ENCODE data around the gene CTBS.
"Not testable (repeated sequence)": the region's sequence is repeated elsewhere in the genome, so short reads cannot be mapped to it uniquely, and the experiment has no call there.

CTBS gene

GRCh38 chr1:84600796-84601195 is 26.6 kb upstream of the CTBS start:
- H3K27ac Mint-ChIP-seq, result peak overlapping the region; percentile 85
- H3K27me3 Mint-ChIP-seq, result no peaks in the 10 kb centered on the region
- peaks cover 18% of the 10 kb centered on the region for H3K9me3 Mint-ChIP-seq

DNA sequence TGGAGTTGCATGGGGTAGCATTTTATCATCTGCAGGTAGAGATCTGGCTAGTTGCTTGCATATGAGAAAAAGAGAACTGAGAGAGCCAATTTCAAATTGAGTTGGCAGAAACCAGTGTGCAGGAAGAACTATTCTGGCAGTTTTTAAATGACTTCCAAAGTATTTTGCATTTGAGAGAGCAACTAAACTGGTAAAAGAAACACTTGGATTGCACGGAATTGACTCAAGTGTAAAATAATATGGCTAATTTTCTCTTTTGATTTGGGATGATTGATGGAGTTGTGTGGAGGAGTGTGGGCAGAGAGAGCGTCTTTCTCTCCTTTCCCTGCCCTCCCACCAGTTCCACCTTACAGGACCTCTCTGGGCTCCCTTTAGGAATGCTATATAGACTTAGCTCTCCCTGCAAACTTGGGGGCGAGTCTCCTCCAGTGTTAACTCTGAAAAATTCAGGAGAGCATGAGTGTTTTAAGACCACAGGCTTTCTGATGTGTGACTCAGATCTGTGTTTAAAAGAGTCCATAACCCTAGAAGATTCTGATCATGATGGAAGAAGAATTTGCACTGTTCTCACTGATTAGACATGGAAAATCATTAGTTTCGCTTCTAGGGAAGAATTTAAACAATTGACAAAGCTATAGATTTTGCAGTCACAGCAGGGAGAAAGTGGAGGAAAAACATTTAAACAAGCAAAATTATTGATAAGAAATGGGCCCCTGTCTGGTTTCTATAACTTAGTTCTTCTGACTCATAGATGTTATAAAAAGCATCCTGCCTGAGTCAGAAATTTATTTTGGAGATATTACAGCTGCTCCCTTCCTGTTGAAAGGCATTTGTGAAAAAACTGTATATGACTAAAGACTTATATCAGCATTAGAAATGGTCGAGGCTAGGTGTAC is 24.9 kb upstream of the CTBS start:
- peak overlapping the region; percentile 32 for H3K4me3 Mint-ChIP-seq
- H3K9me3 Mint-ChIP-seq, result peaks cover under 1% of the 10 kb centered on the region
- H3K4me1 Mint-ChIP-seq (ENCODE audit: low read depth), result peaks cover 32% of the 10 kb centered on the region
- H3K27me3 Mint-ChIP-seq, result peaks cover 4% of the 10 kb centered on the region
- H3K27ac Mint-ChIP-seq, result peak overlapping the region; percentile 85
- no peaks in the 10 kb centered on the region for H3K36me3 Mint-ChIP-seq (ENCODE audit: low read depth)

More at GRCh38 chr1:84600796-84601195, 26.6 kb upstream of the CTBS start:
- Mint-ChIP-seq H3K4me1 (ENCODE audit: low read depth) (peaks cover 32% of the 10 kb centered on the region), H3K36me3 (ENCODE audit: low read depth) (peaks cover 9% of the 10 kb centered on the region), H3K4me3 (no peak overlapping the region)

- H3K9me3 Mint-ChIP-seq, result no peaks in the 10 kb centered on the region
- H3K36me3 Mint-ChIP-seq (ENCODE audit: low read depth), result no peaks in the 10 kb centered on the region
- H3K27ac Mint-ChIP-seq, result no peak overlapping the region
- H3K4me3 Mint-ChIP-seq, result no peak overlapping the region
- H3K4me1 Mint-ChIP-seq (ENCODE audit: low read depth), result peaks cover 32% of the 10 kb centered on the region
- H3K27me3 Mint-ChIP-seq, result peaks cover 4% of the 10 kb centered on the region
These were observed 24.2 kb upstream of the CTBS start for GRCh38 chr1:84598418-84598817.

DNA sequence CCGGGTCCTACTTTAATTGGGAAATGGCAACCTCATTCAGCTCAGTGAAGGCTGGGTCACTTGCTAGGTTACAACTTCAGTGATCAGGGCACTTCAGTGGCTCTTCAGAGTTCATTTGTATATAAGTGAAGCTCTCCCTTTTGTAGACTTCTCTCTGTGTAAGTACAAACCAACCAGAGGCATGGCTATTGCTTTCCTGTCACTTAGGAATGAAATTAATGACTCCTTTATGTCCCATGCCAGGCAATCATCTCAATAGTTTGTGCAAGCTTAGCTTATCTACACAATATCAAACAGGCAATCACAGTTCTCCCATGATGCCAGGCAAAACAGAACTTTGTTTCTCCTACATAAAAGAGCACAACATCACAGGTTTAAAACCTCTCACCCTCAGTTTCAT is 22.8 kb upstream of the CTBS start:
- Mint-ChIP-seq H3K9me3 (no peaks in the 10 kb centered on the region), H3K36me3 (ENCODE audit: low read depth) (no peaks in the 10 kb centered on the region), H3K27me3 (peaks cover 4% of the 10 kb centered on the region), H3K27ac (no peak overlapping the region), H3K4me3 (no peak overlapping the region), H3K4me1 (ENCODE audit: low read depth) (peaks cover 32% of the 10 kb centered on the region)

DNA sequence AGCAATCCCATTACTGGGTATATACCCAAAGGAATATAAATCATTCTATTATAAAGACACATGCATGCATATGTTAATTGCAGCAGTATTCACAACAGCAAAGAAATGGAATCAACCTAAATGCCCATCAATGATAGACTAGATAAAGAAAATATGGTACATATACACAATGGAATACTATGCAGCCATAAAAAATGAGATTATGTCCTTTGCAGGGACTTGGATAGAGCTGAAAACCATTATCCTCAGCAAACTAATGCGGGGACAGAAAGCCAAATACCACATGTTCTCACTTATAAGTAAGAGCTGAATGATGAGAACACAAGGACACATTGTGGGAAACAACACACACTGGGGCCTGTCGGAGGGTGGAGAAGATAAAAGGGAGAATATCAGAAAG is 20.7 kb upstream of the CTBS start:
- H3K36me3 Mint-ChIP-seq (ENCODE audit: low read depth); H3K4me3 Mint-ChIP-seq; H3K27ac Mint-ChIP-seq; H3K9me3 Mint-ChIP-seq: not testable (repeated sequence)
- peaks cover 23% of the 10 kb centered on the region for H3K4me1 Mint-ChIP-seq (ENCODE audit: low read depth)
- H3K27me3 Mint-ChIP-seq, result peaks cover 12% of the 10 kb centered on the region

GRCh38 chr1:84587099-84587498 is 12.9 kb upstream of the CTBS start:
- Mint-ChIP-seq H3K36me3 (ENCODE audit: low read depth) (no peaks in the 10 kb centered on the region), H3K4me3 (no peak overlapping the region), H3K27me3 (peaks cover 12% of the 10 kb centered on the region), H3K27ac (no peak overlapping the region), H3K4me1 (ENCODE audit: low read depth) (no peaks in the 10 kb centered on the region), H3K9me3 (no peaks in the 10 kb centered on the region)

DNA sequence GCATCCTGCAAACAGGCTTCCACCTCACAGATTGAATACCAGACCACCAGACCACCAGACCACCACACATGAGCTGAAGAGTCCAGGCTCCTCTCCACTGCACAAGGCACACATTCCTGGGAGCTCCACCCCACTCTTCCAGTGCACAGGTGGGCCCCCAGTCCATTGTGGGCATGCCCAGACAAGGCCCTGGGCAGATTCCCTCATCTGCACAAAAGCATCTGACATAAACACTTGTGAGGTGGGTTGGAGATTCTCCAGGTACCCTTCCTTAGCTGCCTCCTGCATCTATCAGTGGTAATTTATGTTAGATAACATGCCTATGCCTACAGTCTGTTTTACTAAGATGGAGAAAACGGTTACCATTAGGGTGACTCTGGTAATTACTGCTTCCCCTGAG is 11.6 kb upstream of the CTBS start:
- Mint-ChIP-seq H3K9me3 (no peaks in the 10 kb centered on the region), H3K27me3 (peaks cover 6% of the 10 kb centered on the region), H3K4me1 (ENCODE audit: low read depth) (no peaks in the 10 kb centered on the region), H3K4me3 (no peak overlapping the region), H3K36me3 (ENCODE audit: low read depth) (no peaks in the 10 kb centered on the region), H3K27ac (no peak overlapping the region)

DNA sequence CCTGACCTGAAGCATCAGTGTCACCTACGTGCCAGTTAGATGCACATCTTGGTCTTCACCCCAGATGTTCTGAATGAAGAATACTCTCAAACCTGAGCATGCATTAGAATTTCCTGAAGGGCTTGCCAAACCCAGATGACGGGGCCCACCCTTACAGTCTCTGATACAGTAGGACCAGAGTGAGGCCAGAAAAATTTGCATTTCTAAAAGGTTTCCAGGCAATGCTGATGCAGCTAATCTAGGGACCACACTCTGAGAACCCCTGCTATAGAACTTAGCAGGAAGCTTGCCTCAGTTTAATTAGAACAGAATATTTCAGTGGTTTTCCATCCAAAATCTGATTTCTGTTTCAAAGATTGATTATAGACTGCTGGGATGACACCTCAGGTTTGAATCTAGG is 9.9 kb upstream of the CTBS start:
- Mint-ChIP-seq H3K4me1 (ENCODE audit: low read depth) (no peaks in the 10 kb centered on the region), H3K36me3 (ENCODE audit: low read depth) (no peaks in the 10 kb centered on the region), H3K4me3 (no peak overlapping the region), H3K27me3 (peaks cover 4% of the 10 kb centered on the region), H3K27ac (no peak overlapping the region), H3K9me3 (no peaks in the 10 kb centered on the region)

- H3K4me1 Mint-ChIP-seq (ENCODE audit: low read depth), result no peaks in the 10 kb centered on the region
- no peaks in the 10 kb centered on the region for H3K9me3 Mint-ChIP-seq
- H3K4me3 Mint-ChIP-seq, result no peak overlapping the region
These were observed 9.4 kb upstream of the CTBS start for GRCh38 chr1:84583648-84584047.

DNA sequence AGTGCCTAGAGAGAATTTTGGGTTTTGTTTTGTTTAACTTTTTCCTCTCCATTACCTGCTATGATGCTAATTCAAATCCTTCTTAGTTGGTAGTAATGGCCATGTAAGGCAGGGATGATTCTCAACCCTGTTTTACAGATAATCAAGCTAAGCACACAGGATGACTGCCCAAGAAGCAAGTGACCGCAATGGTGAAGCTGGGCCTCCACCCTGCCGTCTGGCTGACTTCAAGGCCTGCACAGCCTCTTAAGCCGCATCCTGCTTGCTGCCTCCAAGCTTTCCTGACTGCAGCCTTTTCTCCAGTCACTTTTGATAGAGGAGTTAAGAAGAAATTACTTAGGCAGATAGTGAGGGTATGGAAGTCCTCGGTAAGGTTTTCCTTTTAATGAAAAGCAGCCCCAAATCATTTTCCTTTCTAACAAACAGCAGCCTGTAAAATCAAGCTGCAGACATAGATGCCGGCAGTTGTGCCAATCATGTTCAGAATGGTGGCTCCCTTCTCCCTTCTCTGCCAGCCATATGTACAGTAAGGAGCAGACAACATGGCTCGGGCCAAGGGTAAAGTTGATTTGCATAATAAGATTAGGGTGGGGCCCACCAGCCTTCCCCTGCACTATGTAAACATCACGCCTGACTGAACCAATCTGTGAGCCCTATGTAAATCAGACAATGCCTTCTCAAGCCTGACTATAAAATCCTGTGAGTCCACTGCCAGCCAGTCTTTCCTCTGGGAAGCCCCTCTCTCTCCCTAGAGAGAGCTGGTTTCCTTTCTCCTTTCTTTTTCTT is 8.8 kb upstream of the CTBS start:
- no peaks in the 10 kb centered on the region for H3K4me1 Mint-ChIP-seq (ENCODE audit: low read depth)
- peak overlapping the region; percentile 10 for H3K27ac Mint-ChIP-seq
- no peak overlapping the region for H3K4me3 Mint-ChIP-seq
- no peaks in the 10 kb centered on the region for H3K36me3 Mint-ChIP-seq (ENCODE audit: low read depth)
- no peaks in the 10 kb centered on the region for H3K9me3 Mint-ChIP-seq
- no peaks in the 10 kb centered on the region for H3K27me3 Mint-ChIP-seq

More at GRCh38 chr1:84583648-84584047, 9.4 kb upstream of the CTBS start:
- Mint-ChIP-seq H3K36me3 (ENCODE audit: low read depth) (no peaks in the 10 kb centered on the region), H3K27ac (no peak overlapping the region), H3K27me3 (peaks cover 4% of the 10 kb centered on the region)

- H3K36me3 Mint-ChIP-seq (ENCODE audit: low read depth), result no peaks in the 10 kb centered on the region
- no peak overlapping the region for H3K27ac Mint-ChIP-seq
- H3K27me3 Mint-ChIP-seq, result no peaks in the 10 kb centered on the region
- H3K4me1 Mint-ChIP-seq (ENCODE audit: low read depth), result no peaks in the 10 kb centered on the region
- no peaks in the 10 kb centered on the region for H3K9me3 Mint-ChIP-seq
- no peak overlapping the region for H3K4me3 Mint-ChIP-seq
These were observed 7.4 kb upstream of the CTBS start for GRCh38 chr1:84581648-84582047.

GRCh38 chr1:84574936-84575335 is 696 bp upstream of the CTBS start:
- H3K4me1 Mint-ChIP-seq (ENCODE audit: low read depth), result peaks cover 47% of the 10 kb centered on the region
- H3K4me3 Mint-ChIP-seq, result peak overlapping the region; percentile 95
- peak overlapping the region; percentile 89 for H3K27ac Mint-ChIP-seq
- H3K9me3 Mint-ChIP-seq, result peaks cover 4% of the 10 kb centered on the region
- H3K36me3 Mint-ChIP-seq (ENCODE audit: low read depth), result peaks cover 30% of the 10 kb centered on the region
- H3K27me3 Mint-ChIP-seq, result no peaks in the 10 kb centered on the region

DNA sequence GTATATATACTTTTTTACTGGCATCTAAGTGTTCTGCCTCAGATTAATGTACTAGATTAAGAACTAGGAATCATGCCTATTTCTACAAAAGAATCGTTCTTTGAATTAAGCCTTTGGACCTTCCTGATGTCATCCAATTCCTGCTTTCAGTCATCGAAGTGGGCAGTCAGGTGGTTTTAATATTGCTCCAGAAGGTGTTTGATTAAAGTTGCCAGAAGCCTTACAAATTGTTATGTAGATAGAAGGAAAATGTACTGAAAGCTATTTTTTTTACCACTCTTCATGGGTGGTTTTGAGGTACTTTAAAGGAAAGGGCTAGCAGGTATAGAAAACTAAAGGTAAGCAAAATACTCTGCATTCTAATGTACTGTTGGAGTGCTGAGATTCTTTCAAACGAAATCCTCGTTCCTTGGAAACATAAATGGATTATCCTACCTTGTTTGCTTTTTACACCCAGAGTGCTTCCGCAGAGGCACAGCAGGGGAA is 716 bp downstream of the CTBS start:
- Mint-ChIP-seq H3K4me1 (ENCODE audit: low read depth) (peaks cover 50% of the 10 kb centered on the region), H3K9me3 (peaks cover 4% of the 10 kb centered on the region), H3K36me3 (ENCODE audit: low read depth) (peaks cover 34% of the 10 kb centered on the region), H3K27me3 (no peaks in the 10 kb centered on the region), H3K4me3 (peak overlapping the region; percentile 95), H3K27ac (peak overlapping the region; percentile 99)

GRCh38 chr1:84571150-84571535 is 3.1 kb downstream of the CTBS start:
- peak overlapping the region; percentile 54 for H3K27ac Mint-ChIP-seq

More at GRCh38 chr1:84571150-84571535, 3.1 kb downstream of the CTBS start:
- H3K4me1 Mint-ChIP-seq (ENCODE audit: low read depth), result peaks cover 60% of the 10 kb centered on the region
- no peaks in the 10 kb centered on the region for H3K27me3 Mint-ChIP-seq
- H3K9me3 Mint-ChIP-seq, result peaks cover 4% of the 10 kb centered on the region
- H3K4me3 Mint-ChIP-seq, result peak overlapping the region; percentile 0
- peaks cover 47% of the 10 kb centered on the region for H3K36me3 Mint-ChIP-seq (ENCODE audit: low read depth)

All from stimulated activated naive CD8-positive, alpha-beta T cell treated with anti-CD3 and anti-CD28 coated beads, Interleukin-15, Interleukin-2, amounts not matched to agents 100 ng/mL and 50 ng/mL, for 24 hours (primary cell).